ENCODE results near the gene PRDM16. TPM values are rescaled to one million over a fixed set of nuclear protein-coding genes. Genes with fewer than 3 reads are reported as not detected.
A peak's percentile ranks its signal among the peaks of the same experiment; 100 is the strongest.

The PRDM16 gene
- total RNA-seq, 1 experiment from 2014 or later, result 0.69 TPM

- no peak for DNase-seq
- no peaks in the 10 kb centered on the region for H3K36me3 ChIP-seq (replicated peaks; ENCODE audit: control insufficient read depth, insufficient read depth, low read length)
Observed at GRCh38 chr1:3427711-3428704, 359.0 kb downstream of the PRDM16 start.

GRCh38 chr1:3428899-3429298 lies 359.9 kb downstream of the PRDM16 start:
- Histone ChIP-seq H3K36me3 (replicated peaks; ENCODE audit: control insufficient read depth, insufficient read depth, low read length) (no peaks in the 10 kb centered on the region), H3K27me3 (ENCODE audit: control insufficient read depth, insufficient read depth, low read length) (no peaks in the 10 kb centered on the region), H3K4me3 (ENCODE audit: insufficient read depth, low read depth, low read length) (no peak overlapping the region)
- DNase-seq, result no peak

More at GRCh38 chr1:3427711-3428704, 359.0 kb downstream of the PRDM16 start:
- H3K27me3 ChIP-seq (ENCODE audit: control insufficient read depth, insufficient read depth, low read length), result no peaks in the 10 kb centered on the region
- no peak overlapping the region for H3K4me3 ChIP-seq (ENCODE audit: insufficient read depth, low read depth, low read length)

- no peak for DNase-seq
- Histone ChIP-seq H3K36me3 (replicated peaks; ENCODE audit: control insufficient read depth, insufficient read depth, low read length) (no peaks in the 10 kb centered on the region), H3K4me3 (ENCODE audit: insufficient read depth, low read depth, low read length) (no peak overlapping the region), H3K27me3 (ENCODE audit: control insufficient read depth, insufficient read depth, low read length) (no peaks in the 10 kb centered on the region)
Observed at GRCh38 chr1:3429320-3429719, 360.3 kb downstream of the PRDM16 start.

- Histone ChIP-seq H3K4me3 (ENCODE audit: insufficient read depth, low read depth, low read length) (no peak overlapping the region), H3K27me3 (ENCODE audit: control insufficient read depth, insufficient read depth, low read length) (no peaks in the 10 kb centered on the region), H3K36me3 (replicated peaks; ENCODE audit: control insufficient read depth, insufficient read depth, low read length) (no peaks in the 10 kb centered on the region)
- no peak for DNase-seq
Observed at GRCh38 chr1:3429766-3430165, 360.8 kb downstream of the PRDM16 start.

- Histone ChIP-seq H3K27me3 (ENCODE audit: control insufficient read depth, insufficient read depth, low read length) (no peaks in the 10 kb centered on the region), H3K4me3 (ENCODE audit: insufficient read depth, low read depth, low read length) (no peak overlapping the region), H3K36me3 (replicated peaks; ENCODE audit: control insufficient read depth, insufficient read depth, low read length) (no peaks in the 10 kb centered on the region)
- DNase-seq, result no peak
Observed at GRCh38 chr1:3430406-3430805, 361.4 kb downstream of the PRDM16 start.

DNA sequence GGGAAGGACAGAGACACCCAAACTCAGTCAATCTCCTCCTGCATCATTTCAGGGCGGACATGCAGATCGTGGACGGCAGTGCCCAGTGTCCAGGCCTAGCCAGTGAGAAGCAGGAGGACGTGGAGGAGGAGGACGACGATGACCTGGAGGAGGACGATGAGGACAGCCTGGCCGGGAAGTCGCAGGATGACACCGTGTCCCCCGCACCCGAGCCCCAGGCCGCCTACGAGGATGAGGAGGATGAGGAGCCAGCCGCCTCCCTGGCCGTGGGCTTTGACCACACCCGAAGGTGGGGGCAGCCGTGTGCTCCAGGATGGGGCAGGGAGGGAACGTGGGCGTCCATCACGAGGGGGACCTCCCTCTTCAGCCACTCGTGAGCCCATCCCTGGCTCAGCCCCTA lies 361.8 kb downstream of the PRDM16 start:
- Histone ChIP-seq H3K4me3 (ENCODE audit: insufficient read depth, low read depth, low read length) (no peak overlapping the region), H3K27me3 (ENCODE audit: control insufficient read depth, insufficient read depth, low read length) (no peaks in the 10 kb centered on the region), H3K36me3 (replicated peaks; ENCODE audit: control insufficient read depth, insufficient read depth, low read length) (no peaks in the 10 kb centered on the region)
- DNase-seq, result no peak

DNA sequence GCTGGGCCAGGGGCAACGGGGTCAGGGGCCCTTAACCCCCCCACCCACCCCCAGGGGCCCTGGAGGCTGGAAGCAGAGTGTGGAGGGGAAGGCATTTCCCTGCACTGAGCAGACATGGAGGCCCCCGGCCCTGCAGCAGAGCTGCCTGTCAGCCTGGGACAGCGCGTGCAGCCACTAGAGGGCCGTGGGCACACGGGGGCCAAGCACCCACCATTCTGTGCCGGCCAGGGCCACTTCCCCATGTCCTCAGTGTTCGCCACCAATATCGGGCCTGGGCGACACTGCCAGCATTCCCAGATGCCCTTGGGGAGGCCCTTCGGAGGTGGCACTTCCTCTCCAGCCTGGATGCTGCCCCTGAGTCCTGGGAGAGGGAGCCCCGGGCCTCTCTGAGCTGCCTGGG lies 362.3 kb downstream of the PRDM16 start:
- Histone ChIP-seq H3K36me3 (replicated peaks; ENCODE audit: control insufficient read depth, insufficient read depth, low read length) (no peaks in the 10 kb centered on the region), H3K27me3 (ENCODE audit: control insufficient read depth, insufficient read depth, low read length) (no peaks in the 10 kb centered on the region), H3K4me3 (ENCODE audit: insufficient read depth, low read depth, low read length) (no peak overlapping the region)
- peak; percentile 94 for DNase-seq

GRCh38 chr1:3431686-3432085 lies 362.7 kb downstream of the PRDM16 start:
- Histone ChIP-seq H3K4me3 (ENCODE audit: insufficient read depth, low read depth, low read length) (no peak overlapping the region), H3K36me3 (replicated peaks; ENCODE audit: control insufficient read depth, insufficient read depth, low read length) (no peaks in the 10 kb centered on the region), H3K27me3 (ENCODE audit: control insufficient read depth, insufficient read depth, low read length) (no peaks in the 10 kb centered on the region)
- no peak for DNase-seq

DNA sequence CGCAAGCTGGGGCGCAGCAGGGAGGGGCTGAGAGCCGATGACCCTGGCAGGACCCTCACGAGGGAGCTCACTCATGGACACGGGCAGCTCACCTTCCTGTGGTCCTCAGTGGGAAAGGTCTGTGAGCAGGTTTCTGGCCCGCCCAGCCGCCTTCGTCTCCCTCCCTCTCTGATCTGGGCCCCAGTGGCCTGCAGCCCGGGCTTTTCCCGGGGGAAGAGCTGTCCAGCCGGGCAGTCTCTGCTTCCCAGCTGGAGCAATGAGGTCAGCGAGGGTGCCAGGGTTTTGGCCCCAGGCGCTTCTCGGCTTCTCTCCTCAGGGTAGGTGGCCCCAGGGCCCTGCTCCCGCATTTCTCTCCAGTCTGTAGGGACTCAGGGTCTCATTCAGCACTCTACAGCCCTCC lies 363.3 kb downstream of the PRDM16 start:
- H3K27me3 ChIP-seq (ENCODE audit: control insufficient read depth, insufficient read depth, low read length), result no peaks in the 10 kb centered on the region
- DNase-seq, result no peak

DNA sequence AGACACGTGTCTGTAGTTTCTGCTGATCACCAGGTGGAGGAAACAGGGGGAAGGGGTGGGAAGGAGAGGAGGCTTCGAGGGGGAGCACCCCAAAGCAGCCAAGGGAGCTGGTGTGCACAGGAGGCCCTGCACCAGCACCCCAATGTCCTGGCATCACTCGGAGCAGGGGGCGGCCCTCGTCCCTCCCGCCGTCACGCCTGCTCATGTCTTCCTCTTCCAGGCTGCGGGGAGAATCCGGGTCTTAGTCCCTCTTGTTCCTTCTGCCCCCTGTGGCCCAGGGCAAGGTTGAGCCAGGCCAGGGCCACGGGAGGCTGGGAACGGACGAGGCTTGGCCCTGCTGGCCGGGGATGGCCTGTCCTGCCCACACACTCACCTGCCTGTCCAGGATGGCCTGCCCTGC lies 364.1 kb downstream of the PRDM16 start:
- no peak for DNase-seq
- H3K4me3 ChIP-seq (ENCODE audit: insufficient read depth, low read depth, low read length), result no peak overlapping the region
- no peaks in the 10 kb centered on the region for H3K36me3 ChIP-seq (replicated peaks; ENCODE audit: control insufficient read depth, insufficient read depth, low read length)
- no peaks in the 10 kb centered on the region for H3K27me3 ChIP-seq (ENCODE audit: control insufficient read depth, insufficient read depth, low read length)

More for the DNA sequence above, 363.3 kb downstream of the PRDM16 start:
- Histone ChIP-seq H3K4me3 (ENCODE audit: insufficient read depth, low read depth, low read length) (no peak overlapping the region), H3K36me3 (replicated peaks; ENCODE audit: control insufficient read depth, insufficient read depth, low read length) (no peaks in the 10 kb centered on the region)

GRCh38 chr1:3433596-3434320 lies 364.8 kb downstream of the PRDM16 start:
- DNase-seq, result no peak
- no peak overlapping the region for H3K4me3 ChIP-seq (ENCODE audit: insufficient read depth, low read depth, low read length)
- H3K27me3 ChIP-seq (ENCODE audit: control insufficient read depth, insufficient read depth, low read length), result no peaks in the 10 kb centered on the region
- H3K36me3 ChIP-seq (replicated peaks; ENCODE audit: control insufficient read depth, insufficient read depth, low read length), result no peaks in the 10 kb centered on the region

- no peak overlapping the region for H3K4me3 ChIP-seq (ENCODE audit: insufficient read depth, low read depth, low read length)
- no peaks in the 10 kb centered on the region for H3K27me3 ChIP-seq (ENCODE audit: control insufficient read depth, insufficient read depth, low read length)
- DNase-seq, result no peak
- H3K36me3 ChIP-seq (replicated peaks; ENCODE audit: control insufficient read depth, insufficient read depth, low read length), result no peaks in the 10 kb centered on the region
Observed at GRCh38 chr1:3434406-3435110, 365.6 kb downstream of the PRDM16 start.

DNA sequence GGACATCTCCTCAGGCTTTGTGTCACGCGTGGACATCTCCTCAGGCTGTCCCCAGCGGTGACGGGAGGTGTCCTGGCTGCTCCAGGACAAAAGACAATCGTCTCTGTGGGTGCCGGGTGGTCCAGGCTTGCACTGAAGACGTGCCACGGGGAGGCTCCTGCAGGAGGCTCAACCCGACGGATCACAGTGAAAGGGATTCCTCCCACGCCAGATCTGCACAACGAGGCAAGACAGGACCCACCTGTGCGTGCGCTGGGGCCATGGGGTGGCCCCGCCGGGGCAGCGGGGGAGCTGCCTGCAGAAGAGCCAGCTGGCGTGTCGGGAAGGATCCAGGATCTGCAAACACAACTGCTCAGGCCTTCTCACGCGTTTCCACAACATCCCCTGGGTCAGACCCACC lies 366.7 kb downstream of the PRDM16 start:
- no peak for DNase-seq
- Histone ChIP-seq H3K36me3 (replicated peaks; ENCODE audit: control insufficient read depth, insufficient read depth, low read length) (no peaks in the 10 kb centered on the region), H3K27me3 (ENCODE audit: control insufficient read depth, insufficient read depth, low read length) (no peaks in the 10 kb centered on the region), H3K4me3 (ENCODE audit: insufficient read depth, low read depth, low read length) (no peak overlapping the region)

DNA sequence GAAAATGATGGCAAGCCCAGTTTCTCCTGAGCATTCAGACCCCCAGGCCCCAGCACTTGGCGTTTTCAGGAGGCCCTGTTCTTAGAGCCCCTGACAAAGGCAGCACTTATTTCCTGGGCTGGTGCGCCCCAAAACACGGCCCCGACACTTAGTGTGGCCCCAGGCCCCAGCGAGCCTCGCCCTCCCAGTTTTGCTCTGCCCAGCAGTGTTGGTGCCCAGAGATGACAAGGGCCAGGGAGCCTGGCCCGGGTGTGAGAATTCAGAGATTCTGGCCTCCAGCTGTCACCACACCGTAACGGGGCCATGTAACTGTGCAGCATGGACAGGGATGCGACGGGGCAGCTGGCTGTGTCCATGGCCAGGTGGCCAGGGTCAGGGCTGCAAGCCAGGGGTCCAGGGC lies 367.4 kb downstream of the PRDM16 start:
- DNase-seq, result no peak
- H3K36me3 ChIP-seq (replicated peaks; ENCODE audit: control insufficient read depth, insufficient read depth, low read length), result no peaks in the 10 kb centered on the region
- H3K27me3 ChIP-seq (ENCODE audit: control insufficient read depth, insufficient read depth, low read length), result no peaks in the 10 kb centered on the region
- no peak overlapping the region for H3K4me3 ChIP-seq (ENCODE audit: insufficient read depth, low read depth, low read length)

Measured in H7 (cell line).